HG02759 (cell line): ENCODE data around the gene CRYAA.
"Not testable (repeated sequence)": the region's sequence is repeated elsewhere in the genome, so short reads cannot be mapped to it uniquely, and the experiment has no call there.

Experiments used
- ATAC-seq: cut with Tn5 transposase; IDR thresholded peaks from one replicate; pipeline ENCODE4 v1.9.1; 2021; ENCODE audit warnings: mild to moderate bottlenecking, moderate library complexity; ENCODE audit not compliant: unreplicated experiment

CRYAA gene, protein sequence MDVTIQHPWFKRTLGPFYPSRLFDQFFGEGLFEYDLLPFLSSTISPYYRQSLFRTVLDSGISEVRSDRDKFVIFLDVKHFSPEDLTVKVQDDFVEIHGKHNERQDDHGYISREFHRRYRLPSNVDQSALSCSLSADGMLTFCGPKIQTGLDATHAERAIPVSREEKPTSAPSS

DNA sequence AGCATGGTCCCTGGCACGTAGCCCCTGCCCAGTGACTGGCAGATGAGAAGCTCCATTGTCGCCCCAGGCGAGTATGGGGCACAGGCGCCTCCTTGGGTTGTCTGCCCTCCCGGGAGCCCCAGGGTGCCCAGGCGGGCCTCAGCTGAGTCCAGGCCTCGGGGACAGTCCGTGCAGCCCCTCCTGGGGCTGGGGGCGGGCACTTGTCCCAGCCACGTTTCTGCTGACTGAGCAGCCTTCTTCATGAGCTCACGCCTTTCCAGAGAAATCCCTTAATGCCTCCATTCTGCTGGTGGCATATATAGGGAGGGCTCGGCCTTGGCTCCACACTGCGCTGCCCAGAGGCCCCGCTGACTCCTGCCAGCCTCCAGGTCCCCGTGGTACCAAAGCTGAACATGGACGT, at the start of gene CRYAA:
CRYAA (plus strand) TSS at position 301 of the 400 bp plus-strand sequence; CDS start at position 393, 92 bp downstream.
- ATAC-seq, result not testable (repeated sequence)

DNA sequence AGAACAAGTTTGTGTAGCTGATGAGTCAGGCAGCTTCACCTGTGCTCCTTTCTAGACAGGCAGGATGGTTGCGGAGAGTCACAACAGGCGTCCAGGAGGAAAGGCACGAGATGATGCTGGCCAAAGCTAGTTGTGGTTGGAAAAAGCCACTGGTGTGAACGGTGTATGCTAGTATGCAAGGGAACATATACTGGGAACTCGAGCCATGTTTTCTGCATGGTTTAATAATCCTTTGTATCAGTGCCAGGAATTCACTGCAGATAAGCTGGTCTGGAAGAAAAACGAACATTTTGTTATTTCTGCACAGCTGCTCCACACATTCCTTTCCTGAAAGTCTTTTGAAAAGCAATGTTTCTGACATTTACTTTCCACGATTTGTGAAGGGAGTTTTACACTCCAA, 38.7 kb upstream of the CRYAA start:
- not testable (repeated sequence) for ATAC-seq

DNA sequence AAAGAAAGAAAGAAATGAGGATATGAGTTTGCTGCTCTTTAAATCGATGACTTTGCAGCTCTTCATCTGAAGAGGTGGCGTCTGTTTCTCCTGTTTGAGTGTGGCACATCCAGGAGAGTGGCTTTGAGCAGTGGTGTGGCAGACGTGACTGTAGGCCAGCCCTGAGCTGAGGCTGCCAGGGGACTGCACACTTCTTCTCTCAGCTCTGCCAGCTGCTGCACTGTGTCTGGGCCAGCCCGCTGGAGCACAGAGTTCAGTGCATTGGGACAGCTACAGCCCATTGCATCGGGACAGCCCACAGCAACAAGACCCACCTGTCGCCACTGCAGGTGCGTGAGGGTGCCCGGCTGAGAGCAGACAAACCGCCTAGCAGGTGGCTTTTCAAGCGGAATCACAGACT, 34.3 kb upstream of the CRYAA start:
- ATAC-seq, result not testable (repeated sequence)

DNA sequence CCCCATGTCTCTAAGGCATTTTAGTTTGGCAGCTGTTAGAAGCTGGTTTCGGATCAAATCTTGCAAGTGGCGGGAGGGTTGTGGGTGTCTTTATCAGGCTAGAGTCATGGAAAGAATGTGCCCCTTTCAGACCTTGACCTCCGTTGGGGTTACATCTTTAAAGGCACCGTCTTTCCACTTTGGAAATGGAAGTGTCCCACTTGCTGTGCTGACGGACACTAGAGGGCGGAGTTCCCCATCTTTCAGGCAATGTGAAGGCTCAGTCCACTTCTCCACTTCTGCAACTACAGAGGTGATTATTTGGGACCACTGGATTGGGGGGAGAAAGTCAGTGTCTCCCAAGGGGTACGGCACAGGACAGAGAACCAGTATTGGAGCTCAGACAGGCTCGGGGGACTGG, 29.9 kb upstream of the CRYAA start:
- ATAC-seq, result not testable (repeated sequence)

DNA sequence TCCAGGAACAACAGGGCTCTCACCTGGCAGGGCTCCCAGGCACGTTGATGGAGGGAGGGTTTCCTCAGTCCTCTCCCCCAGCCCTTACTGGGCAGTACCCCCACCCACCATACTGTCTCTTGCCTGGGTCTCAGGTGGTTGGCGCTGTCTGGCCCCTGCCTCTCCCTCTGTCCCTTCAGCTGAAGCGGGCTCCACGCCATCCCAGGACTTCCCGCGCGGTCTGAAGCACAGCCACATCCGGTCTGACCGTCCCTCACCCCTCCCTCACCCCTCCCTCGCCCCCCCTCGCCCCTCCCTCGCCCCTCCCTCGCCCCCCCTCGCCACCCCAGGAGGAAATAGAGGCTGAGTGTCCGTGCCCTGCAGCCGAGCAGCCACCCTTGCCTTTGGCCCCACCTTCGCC, 27.4 kb upstream of the CRYAA start:
- ATAC-seq, result not testable (repeated sequence)

- not testable (repeated sequence) for ATAC-seq
Measured at GRCh38 chr21:43146637-43147036, 22.2 kb upstream of the CRYAA start.

- ATAC-seq, result not testable (repeated sequence)
Measured at GRCh38 chr21:43147999-43148398, 20.8 kb upstream of the CRYAA start.

- not testable (repeated sequence) for ATAC-seq
Measured at GRCh38 chr21:43149344-43149743, 19.5 kb upstream of the CRYAA start.

GRCh38 chr21:43153601-43154000, 15.2 kb upstream of the CRYAA start:
- ATAC-seq, result not testable (repeated sequence)

DNA sequence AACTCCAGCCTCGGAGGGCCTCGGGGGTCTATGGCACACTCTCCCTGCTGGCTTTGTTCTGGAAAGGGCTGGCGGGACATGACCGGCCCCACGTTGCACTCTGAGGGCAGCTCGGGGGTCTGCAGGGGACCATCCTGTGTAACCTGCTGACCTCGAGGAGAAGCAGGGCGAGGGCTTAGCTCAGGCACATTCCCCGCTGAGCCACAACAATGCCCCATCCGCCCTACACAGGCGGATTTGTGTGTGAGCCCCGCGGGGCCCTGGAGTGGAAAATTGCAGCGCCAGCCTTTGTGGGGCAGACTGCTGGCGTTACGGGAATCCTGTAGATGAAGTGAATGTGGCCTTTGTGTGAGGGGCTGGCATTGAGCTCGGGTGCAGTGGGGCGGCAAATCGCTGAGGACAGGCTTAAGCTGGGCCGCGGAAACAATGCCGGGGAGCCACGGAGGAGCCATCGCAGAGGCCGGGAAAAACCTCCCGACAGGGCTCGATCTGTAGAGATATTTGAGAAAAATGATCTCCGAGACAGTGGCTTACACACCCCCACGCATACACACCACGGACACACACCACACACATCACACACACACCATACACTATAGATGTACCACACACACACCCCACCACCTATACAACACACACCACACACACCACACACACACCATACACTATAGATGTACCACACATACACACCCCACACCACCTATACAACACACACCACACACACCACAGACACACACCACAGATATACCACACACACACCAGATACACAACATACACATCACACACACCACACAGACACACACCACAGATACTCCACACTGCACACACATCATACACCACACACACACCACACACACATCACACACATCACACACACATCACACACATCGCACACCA, 9.3 kb upstream of the CRYAA start:
- ATAC-seq, result not testable (repeated sequence)

GRCh38 chr21:43161826-43162707, 6.7 kb upstream of the CRYAA start:
- ATAC-seq, result not testable (repeated sequence)

DNA sequence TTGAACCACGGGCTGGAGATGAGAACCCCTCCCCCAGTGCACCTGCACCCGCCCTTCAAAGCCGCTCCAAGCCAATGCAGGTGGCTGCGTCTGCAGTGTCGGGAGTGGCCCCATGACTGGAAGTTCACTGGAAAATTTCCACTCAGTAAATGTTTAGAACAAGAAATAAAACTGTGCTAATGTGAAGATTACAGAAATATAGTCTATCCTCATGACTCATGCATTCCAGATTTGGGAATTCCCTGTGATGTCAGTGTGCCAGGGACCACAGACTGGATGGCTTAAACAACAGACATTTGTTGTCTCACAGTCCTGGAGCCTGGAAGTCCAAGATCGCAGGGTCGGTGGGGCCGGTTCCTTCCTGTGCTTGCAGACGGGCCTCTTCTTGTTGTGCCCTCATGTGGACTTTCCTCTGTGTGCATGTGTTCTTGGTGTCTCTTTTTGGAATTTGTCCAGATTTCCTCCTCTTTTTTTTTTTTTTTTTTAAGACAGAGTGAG, 6.1 kb upstream of the CRYAA start:
- ATAC-seq, result not testable (repeated sequence)

DNA sequence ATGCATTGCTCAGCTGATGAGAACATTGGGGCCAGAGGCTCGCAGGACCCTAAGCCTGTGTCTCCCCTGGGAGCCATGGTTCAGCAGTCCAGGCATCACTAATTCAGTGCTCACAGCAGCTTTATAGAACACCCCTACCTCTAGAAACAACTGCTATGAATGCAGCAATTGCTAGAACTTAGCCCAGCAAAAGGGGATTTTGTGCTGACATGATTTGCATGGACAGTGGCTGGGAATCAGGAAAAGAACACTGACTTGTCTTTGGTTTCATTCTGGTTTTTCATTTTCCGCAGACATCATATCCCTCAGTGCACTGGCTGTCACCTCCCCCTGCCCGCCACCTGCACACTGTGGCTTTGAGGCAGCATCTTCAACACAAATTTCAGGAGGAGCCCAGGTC, 4.0 kb upstream of the CRYAA start:
- ATAC-seq, result not testable (repeated sequence)

DNA sequence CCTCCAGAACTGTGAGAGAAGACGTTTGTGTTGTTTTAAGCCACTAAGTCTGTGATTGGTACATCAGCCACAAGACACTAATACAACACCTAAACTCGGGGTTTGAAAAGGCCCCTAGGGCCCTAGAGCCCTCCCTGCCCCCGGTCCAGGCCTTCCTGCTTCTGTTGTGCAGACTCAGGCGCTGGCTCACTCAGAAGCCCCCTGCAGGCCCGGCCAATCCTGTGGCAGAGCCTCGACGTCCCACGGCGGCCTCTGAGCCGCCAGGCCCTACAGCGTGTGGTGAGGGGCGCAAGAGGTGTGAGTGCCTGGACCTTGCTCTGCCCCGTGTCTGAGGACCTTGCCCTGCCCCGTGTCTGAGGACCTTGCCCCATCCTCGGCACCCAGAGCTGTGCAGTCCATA, 3.1 kb upstream of the CRYAA start:
- not testable (repeated sequence) for ATAC-seq

- not testable (repeated sequence) for ATAC-seq
Measured at GRCh38 chr21:43169230-43169886, 550 bp downstream of the CRYAA start.

DNA sequence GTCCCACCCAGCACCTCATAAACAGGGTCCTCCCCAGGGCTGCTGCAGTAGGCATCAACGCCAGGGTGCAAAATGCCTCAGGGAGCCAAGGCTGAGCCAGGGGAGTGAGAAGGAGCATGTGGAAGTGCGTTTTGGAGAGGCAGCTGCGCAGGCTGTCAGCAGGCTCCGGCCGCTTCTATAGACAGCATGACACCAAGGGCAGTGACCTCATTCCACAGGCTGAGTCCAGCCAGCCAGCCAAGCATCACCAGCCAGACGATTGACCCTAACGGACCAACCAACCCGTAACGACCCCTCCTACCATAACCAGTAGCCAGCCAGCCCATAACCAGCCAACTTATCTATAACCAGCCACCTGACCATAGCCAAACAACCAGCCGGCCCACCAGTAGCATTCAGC, 1.1 kb downstream of the CRYAA start:
- not testable (repeated sequence) for ATAC-seq

DNA sequence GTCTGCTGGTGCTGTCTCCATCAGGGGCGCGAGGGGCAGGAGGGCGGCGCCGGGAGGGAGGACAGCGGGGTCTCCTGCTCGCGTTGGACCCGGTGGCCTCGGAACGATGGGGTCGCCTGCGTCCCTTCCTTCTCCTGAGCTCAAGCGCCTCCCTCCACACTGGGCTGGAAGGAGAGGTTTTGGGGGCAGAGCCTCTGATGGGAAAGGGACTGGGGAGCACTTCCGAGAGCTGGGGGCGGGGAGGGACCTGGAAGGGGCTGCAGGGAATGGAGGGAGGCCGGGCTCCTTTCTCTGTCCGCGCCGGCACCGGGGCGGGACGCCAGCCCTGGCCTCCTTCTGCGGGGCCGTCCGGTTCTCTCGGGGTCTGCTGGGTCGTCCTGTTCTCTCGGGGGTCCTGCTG, 4.0 kb downstream of the CRYAA start:
- ATAC-seq, result not testable (repeated sequence)

DNA sequence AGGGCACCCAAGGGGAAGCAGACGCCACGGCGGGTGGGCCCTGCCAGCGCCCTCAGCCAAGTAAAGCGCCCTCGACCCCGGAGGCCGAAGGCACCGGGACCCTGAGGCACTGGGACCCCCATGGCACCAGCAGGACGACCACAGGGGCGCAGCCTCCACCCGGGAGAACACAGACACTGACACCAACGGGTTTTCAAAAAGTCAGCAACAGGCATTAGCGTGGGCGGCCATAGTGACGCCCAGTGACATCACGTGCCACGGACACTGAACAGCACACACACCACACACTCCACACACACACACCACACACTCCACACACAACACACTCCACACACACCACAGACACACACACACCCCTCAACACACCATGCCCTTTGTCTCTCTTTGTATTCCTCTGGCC, 4.6 kb downstream of the CRYAA start:
- not testable (repeated sequence) for ATAC-seq

DNA sequence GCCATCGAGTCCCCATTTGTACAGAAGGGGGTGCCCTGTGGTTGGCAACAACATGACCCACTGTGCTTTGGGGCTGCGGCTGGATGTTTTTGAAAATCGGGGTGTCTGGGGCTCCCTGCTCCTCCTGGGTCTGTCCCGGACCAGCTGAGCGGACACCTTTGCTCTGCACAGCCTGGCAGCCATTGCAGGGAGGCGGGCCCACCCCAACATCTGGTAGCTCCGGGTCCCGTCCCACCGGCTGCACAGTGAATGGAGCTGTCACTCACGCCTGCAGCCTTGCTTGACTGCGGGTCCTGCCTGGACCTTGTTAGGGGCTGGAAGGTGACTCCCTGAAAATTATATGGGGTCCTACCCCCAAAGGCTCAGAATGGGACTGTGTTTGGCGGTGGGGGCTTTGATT, 5.1 kb downstream of the CRYAA start:
- not testable (repeated sequence) for ATAC-seq

GRCh38 chr21:43174998-43175397, 6.2 kb downstream of the CRYAA start:
- ATAC-seq, result not testable (repeated sequence)
